ENCODE results near the gene TSPAN4.

DNA sequence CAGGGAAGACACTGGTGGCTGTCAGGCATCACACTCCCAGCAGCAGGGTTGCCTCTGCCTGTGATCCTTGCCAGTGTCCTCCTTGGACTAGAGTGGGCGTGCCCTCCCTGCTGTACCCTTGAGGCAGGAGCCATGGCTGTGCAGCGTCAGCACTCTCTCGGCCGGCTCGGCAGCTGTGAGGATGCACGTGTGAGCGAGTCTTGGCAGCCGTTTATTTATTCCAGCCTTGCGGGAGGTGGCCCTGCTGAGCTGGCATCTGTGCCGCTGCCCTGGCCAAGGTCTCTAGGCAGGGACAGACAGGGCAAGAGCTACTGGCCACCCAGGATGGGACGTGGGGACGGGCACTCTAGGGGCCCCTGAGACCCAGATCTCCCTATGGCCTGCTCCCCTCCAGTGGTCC is 33.9 kb downstream of the TSPAN4 start:
- TF ChIP-seq, protein P1, sequence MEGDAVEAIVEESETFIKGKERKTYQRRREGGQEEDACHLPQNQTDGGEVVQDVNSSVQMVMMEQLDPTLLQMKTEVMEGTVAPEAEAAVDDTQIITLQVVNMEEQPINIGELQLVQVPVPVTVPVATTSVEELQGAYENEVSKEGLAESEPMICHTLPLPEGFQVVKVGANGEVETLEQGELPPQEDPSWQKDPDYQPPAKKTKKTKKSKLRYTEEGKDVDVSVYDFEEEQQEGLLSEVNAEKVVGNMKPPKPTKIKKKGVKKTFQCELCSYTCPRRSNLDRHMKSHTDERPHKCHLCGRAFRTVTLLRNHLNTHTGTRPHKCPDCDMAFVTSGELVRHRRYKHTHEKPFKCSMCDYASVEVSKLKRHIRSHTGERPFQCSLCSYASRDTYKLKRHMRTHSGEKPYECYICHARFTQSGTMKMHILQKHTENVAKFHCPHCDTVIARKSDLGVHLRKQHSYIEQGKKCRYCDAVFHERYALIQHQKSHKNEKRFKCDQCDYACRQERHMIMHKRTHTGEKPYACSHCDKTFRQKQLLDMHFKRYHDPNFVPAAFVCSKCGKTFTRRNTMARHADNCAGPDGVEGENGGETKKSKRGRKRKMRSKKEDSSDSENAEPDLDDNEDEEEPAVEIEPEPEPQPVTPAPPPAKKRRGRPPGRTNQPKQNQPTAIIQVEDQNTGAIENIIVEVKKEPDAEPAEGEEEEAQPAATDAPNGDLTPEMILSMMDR (conservative IDR thresholded peaks at IDR 0.05 in 1 of 2, IDR thresholded peaks at IDR 0.05 in 1 of 2; ENCODE audit: extremely low read depth in 1 of 2, insufficient read depth in 1 of 2, low read depth in 1 of 2, low read length in 2 of 2): no peak
- no peak for TF ChIP-seq EZH2 (IDR thresholded peaks at IDR 0.05; ENCODE audit: borderline replicate concordance, low read length)
